Measurements from ENCODE around the gene CYP2C18. TPM values are rescaled to one million over a fixed set of nuclear protein-coding genes. Genes with fewer than 3 reads are reported as not detected.

CYP2C18 gene
- not detected in 2 replicates for total RNA-seq

DNA sequence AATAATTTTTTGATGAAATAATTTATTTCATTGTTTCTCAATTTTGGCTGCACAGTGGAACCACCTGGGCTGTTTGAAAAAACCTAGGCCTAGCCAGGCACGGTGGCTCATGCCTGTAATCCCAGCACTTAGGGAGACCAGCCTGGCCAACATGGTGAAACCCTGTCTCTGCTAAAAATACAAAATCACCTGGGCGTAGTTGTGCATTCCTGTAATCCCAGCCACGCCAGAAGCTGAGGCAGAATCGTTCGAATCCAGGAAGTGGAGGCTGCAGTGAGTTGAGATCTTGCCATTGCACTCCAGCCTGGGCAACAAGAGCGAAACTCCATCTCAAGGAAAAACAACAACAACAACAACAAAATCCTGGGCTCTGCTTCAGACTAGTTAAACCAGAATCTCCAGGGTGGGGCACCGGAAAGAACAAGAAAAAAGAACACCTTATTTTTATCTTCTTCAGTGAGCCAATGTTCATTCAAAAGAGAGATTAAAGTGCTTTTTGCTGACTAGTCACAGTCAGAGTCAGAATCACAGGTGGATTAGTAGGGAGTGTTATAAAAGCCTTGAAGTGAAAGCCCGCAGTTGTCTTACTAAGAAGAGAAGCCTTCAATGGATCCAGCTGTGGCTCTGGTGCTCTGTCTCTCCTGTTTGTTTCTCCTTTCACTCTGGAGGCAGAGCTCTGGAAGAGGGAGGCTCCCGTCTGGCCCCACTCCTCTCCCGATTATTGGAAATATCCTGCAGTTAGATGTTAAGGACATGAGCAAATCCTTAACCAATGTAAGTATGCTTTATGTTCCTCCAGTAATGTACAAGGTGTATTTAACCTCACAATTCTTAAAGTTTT is at the start of gene CYP2C18:
CYP2C18 (plus strand) TSS at position 516 of the 841 bp plus-strand sequence; CDS start at position 607, 91 bp downstream.

DNA sequence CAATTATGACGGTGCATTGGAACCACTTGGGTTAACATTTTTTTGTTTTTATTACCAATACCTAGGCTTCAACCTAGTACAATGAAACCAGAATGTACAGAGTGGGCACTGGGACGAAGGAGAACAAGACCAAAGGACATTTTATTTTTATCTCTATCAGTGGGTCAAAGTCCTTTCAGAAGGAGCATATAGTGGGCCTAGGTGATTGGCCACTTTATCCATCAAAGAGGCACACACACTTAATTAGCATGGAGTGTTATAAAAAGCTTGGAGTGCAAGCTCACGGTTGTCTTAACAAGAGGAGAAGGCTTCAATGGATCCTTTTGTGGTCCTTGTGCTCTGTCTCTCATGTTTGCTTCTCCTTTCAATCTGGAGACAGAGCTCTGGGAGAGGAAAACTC is 78.9 kb downstream of the CYP2C18 start, which contains the start of gene CYP2C19:
CYP2C19 (plus strand) TSS at position 289 of the 400 bp plus-strand sequence; CDS start at position 314, 25 bp downstream.

Other genes with a start within 250 kb of the CYP2C18 start
- gene HELLS, start 137.9 kb upstream of the CYP2C18 start, total RNA-seq: 6.5 and 32.6 TPM in 2 replicates
- gene CYP2C19, start 79.0 kb downstream of the CYP2C18 start, total RNA-seq: not detected in 2 replicates